ENCODE data around the gene PLB1. TPM values are rescaled to one million over a fixed set of nuclear protein-coding genes. Genes with fewer than 3 reads are reported as not detected.

Gene PLB1
- total RNA-seq, 4 donors from 2014 or later = 1.1 to 6.5 (median 2.3) TPM

DNA sequence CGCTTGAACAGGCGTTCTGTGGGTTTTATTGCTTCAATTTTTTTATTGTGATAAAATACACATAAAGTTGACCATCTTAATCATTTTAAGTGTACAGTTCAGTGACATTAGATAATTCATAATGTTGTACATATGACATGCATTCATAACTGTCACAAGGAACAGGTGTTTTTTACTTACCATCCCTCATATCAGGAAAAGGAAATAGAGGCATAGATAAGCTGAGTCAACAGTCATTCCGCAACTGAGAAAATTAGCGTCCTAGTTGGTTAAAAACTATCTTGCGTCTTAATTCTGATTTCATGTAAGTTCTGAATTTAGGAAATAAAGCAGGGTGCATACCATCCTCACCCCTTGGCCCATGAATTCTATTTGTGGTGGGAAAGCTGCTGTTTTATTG lies 36.5 kb downstream of the PLB1 start:
- intact Hi-C loops (cut with DNase I) = no loop called here
- no peaks in the 10 kb centered on the region for H3K9me3 ChIP-seq
- no peak for DNase-seq
- 85 to 92% methylated on average over 5 of the region's 5 CpGs for WGBS, 2 donors
- no peak overlapping the region for H3K27ac ChIP-seq
- no peak overlapping the region for H3K4me3 ChIP-seq
- H3K27me3 ChIP-seq = no peaks in the 10 kb centered on the region
- H3K4me1 ChIP-seq = no peaks in the 10 kb centered on the region
- no peak for TF ChIP-seq POLR2A (IDR thresholded peaks at IDR 0.05)
- H3K36me3 ChIP-seq = no peaks in the 10 kb centered on the region

DNA sequence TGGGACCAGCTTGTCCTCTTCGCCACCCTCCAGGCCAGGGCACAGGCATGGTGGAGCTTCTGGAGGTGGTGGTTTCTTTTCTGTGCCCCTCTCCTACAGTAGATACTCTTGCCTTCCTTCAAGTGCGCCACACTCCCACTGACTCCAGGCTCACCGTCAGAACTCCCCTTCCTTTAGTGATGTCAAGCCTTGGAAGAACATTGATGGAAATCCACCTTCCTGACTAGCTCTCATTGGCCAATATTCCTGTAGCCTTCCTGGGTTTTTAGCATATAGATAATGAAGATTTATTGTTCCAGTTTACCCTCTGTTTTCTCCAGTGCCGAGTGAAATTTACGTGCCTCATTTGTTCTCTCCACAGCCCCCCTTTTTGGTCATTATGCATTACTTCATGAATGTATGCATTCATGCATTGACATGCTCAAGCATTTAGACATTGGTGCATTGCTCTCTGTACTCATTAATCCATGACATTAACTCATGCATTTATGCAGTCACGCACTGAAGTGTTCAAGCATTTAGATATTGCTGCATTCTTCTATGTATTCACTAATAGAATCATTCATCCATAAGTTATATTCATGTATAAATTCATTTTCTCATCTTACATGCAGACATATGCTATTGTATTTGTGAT lies 37.3 kb downstream of the PLB1 start:
- 58 to 83% methylated on average over 6 of the region's 6 CpGs for WGBS, 2 donors
- Histone ChIP-seq H3K4me3 (no peak overlapping the region), H3K9me3 (no peaks in the 10 kb centered on the region), H3K4me1 (no peaks in the 10 kb centered on the region), H3K36me3 (no peaks in the 10 kb centered on the region), H3K27ac (no peak overlapping the region), H3K27me3 (no peaks in the 10 kb centered on the region)
- no peak for TF ChIP-seq CTCF (IDR thresholded peaks at IDR 0.05)
- no peak for TF ChIP-seq POLR2A (IDR thresholded peaks at IDR 0.05)
- DNase-seq = no peak
- intact Hi-C loops (cut with DNase I) = no loop called here

GRCh38 chr2:28534817-28535216 lies 39.0 kb downstream of the PLB1 start:
- intact Hi-C loops (cut with DNase I) = no loop called here
- no peak for DNase-seq
- H3K27me3 ChIP-seq = no peaks in the 10 kb centered on the region
- TF ChIP-seq POLR2A (IDR thresholded peaks at IDR 0.05) (no peak), CTCF (IDR thresholded peaks at IDR 0.05) (no peak)
- no peaks in the 10 kb centered on the region for H3K36me3 ChIP-seq
- WGBS, 2 donors = 88 to 98% methylated on average over 2 of the region's 2 CpGs
- no peak overlapping the region for H3K4me3 ChIP-seq
- no peak overlapping the region for H3K27ac ChIP-seq
- H3K9me3 ChIP-seq = no peaks in the 10 kb centered on the region
- peaks cover 0 to 10% (median 0%) of the 10 kb centered on the region in 3 donors for H3K4me1 ChIP-seq

DNA sequence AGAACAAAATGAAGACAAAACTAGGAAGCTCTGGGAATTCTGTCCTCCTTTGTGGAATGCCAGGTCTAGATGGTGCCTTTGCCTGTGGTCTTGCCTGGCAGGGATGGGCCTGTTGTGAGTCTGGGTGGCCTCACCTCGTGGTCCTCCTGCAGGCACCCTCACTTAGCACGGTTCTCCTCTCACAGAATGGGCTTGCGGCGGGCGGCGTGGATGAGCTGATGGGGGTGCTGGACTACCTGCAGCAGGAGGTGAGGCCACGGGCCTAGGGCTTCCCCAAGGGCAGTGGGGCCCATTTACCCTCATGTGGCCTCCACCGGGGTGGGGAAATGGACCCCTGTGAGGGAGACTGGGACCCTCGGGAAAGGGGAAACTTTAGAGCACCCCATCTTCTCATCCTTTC lies 42.3 kb downstream of the PLB1 start:
- Histone ChIP-seq H3K4me3 (no peak overlapping the region), H3K4me1 (peaks cover 0 to 10% (median 0%) of the 10 kb centered on the region in 3 donors), H3K36me3 (no peaks in the 10 kb centered on the region), H3K27me3 (no peaks in the 10 kb centered on the region), H3K9me3 (no peaks in the 10 kb centered on the region), H3K27ac (no peak overlapping the region)
- DNase-seq = no peak
- TF ChIP-seq CTCF (IDR thresholded peaks at IDR 0.05) = no peak
- no peak for TF ChIP-seq POLR2A (IDR thresholded peaks at IDR 0.05)
- intact Hi-C loops (cut with DNase I) = no loop called here
- WGBS, 2 donors = 90% methylated on average over 2 of the region's 9 CpGs; no CpG with 5 or more reads in 1 of the 2 donors

DNA sequence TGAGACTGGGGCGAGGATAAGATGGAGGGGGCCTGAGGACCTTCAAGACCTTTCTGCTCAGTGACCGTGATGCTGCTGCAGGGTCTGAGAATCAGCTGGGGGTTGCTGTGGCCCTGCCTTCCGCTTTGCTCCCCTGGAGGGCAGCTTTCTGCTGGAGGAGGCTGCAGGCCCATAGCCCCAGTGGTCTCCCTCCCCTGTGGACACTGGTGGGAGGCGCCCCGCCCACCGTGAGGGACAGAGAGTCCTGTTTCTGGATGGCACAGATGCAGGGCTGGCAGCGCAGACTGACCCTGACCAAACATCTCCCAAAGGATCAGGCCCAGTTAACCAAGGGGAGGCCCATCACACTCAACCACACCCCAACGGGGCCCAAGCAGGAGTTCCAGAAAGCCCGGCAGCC lies 42.8 kb downstream of the PLB1 start:
- 80 to 84% methylated on average over 1 to 5 of the region's 9 CpGs for WGBS, 2 donors
- H3K4me3 ChIP-seq = no peak overlapping the region
- intact Hi-C loops (cut with DNase I) = no loop called here
- no peaks in the 10 kb centered on the region for H3K9me3 ChIP-seq
- TF ChIP-seq CTCF (IDR thresholded peaks at IDR 0.05) (no peak), POLR2A (IDR thresholded peaks at IDR 0.05) (no peak)
- no peaks in the 10 kb centered on the region for H3K27me3 ChIP-seq
- peaks cover 0 to 10% (median 0%) of the 10 kb centered on the region in 3 donors for H3K4me1 ChIP-seq
- no peaks in the 10 kb centered on the region for H3K36me3 ChIP-seq
- DNase-seq = no peak
- no peak overlapping the region for H3K27ac ChIP-seq

DNA sequence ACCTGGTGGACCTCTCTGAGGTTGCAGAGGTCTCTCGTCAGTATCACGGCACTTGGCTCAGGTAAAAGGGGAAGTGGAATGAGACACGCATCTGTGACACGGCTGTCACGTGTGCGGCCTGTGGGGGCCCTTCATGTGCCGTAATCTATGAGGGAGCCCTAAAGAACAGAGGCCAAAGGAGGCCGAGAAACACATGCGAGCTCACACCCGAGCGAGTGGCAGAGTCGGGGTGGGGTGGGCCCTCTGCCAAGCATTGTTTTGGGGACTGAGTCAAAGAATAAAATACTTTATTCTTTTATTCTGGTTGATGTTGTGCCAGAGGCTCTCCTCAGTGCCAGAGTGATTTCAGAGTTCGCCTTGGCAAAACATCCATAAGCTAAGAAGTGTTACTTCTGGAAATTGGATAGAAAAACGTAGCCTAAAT lies 43.3 kb downstream of the PLB1 start:
- no peak for DNase-seq
- Histone ChIP-seq H3K27me3 (no peaks in the 10 kb centered on the region), H3K4me3 (no peak overlapping the region), H3K9me3 (no peaks in the 10 kb centered on the region), H3K36me3 (no peaks in the 10 kb centered on the region), H3K27ac (no peak overlapping the region), H3K4me1 (peaks cover 0 to 10% (median 0%) of the 10 kb centered on the region in 3 donors)
- 40 to 42% methylated on average over 12 to 14 of the region's 14 CpGs for WGBS, 2 donors
- intact Hi-C loops (cut with DNase I) = no loop called here
- TF ChIP-seq CTCF (IDR thresholded peaks at IDR 0.05) = no peak
- no peak for TF ChIP-seq POLR2A (IDR thresholded peaks at IDR 0.05)

All from esophagus squamous epithelium (tissue), 5 donors.